H9 (cell line): Measurements from ENCODE around the gene PHC3. TPM values are rescaled to one million over a fixed set of nuclear protein-coding genes. Genes with fewer than 3 reads are reported as not detected.
A peak's percentile ranks its signal among the peaks of the same experiment; 100 is the strongest.

Experiments used
- DNase-seq: peaks from one replicate; pipeline ENCODE4 v3.0.0-alpha.2; 2017
- H2AFZ ChIP-seq: one replicate; pipeline ENCODE4 v1.6.1; 2013; ENCODE audit warnings: mild to moderate bottlenecking, low read length, control low read depth, moderate library complexity
- H2AK5ac ChIP-seq: 2 replicates; pipeline ENCODE4 v1.6.1; 2013; ENCODE audit warnings: low read length, control low read depth, mixed read lengths; ENCODE audit not compliant: insufficient read length
- H2BK120ac ChIP-seq: one replicate; pipeline ENCODE4 v1.6.1; 2013; ENCODE audit warnings: low read depth, mild to moderate bottlenecking, low read length, control low read depth, inconsistent platforms; ENCODE audit not compliant: poor library complexity, severe bottlenecking
- H2BK12ac ChIP-seq: 2 replicates; pipeline ENCODE4 v1.6.1; 2013; ENCODE audit warnings: low read length, control low read depth, mixed read lengths, low read depth; ENCODE audit not compliant: insufficient read length
- H2BK15ac ChIP-seq: 2 replicates; pipeline ENCODE4 v1.6.1; 2013; ENCODE audit warnings: low read depth, low read length, control low read depth
- H2BK20ac ChIP-seq: one replicate; pipeline ENCODE4 v1.6.1; 2013; ENCODE audit warnings: low read depth, mild to moderate bottlenecking, low read length, control low read depth, inconsistent platforms; ENCODE audit not compliant: poor library complexity, severe bottlenecking
- H2BK5ac ChIP-seq: 2 replicates; pipeline ENCODE4 v1.6.1; 2013; ENCODE audit warnings: low read length, control low read depth, mixed read lengths; ENCODE audit not compliant: insufficient read length
- H3K14ac ChIP-seq: 2 replicates; pipeline ENCODE4 v1.6.1; 2013; ENCODE audit warnings: low read length, control low read depth; ENCODE audit not compliant: insufficient read depth
- H3K18ac ChIP-seq: 2 replicates; pipeline ENCODE4 v1.6.1; 2013; ENCODE audit warnings: low read depth, mild to moderate bottlenecking, mixed read lengths, low read length, control low read depth; ENCODE audit not compliant: insufficient read length
- H3K23ac ChIP-seq: 2 replicates; pipeline ENCODE4 v1.6.1; 2013; ENCODE audit warnings: low read length, control low read depth, mixed read lengths, low read depth; ENCODE audit not compliant: insufficient read length
- H3K23me2 ChIP-seq: 2 replicates; pipeline ENCODE4 v1.6.1; 2013; ENCODE audit warnings: low read depth, mild to moderate bottlenecking, mixed read lengths, low read length, control low read depth; ENCODE audit not compliant: insufficient read length, poor library complexity, severe bottlenecking
- H3K27ac ChIP-seq: 2 replicates; pipeline ENCODE4 v1.5.1; 2013; ENCODE audit warnings: low read length, control low read depth, mixed read lengths, low read depth; ENCODE audit not compliant: insufficient read length
- H3K27me3 ChIP-seq: 2 replicates; pipeline ENCODE4 v1.6.1; 2013; ENCODE audit warnings: low read length, control low read depth, inconsistent platforms; ENCODE audit not compliant: insufficient read depth
- H3K4ac ChIP-seq: 2 replicates; pipeline ENCODE4 v1.6.1; 2013; ENCODE audit warnings: low read depth, mild to moderate bottlenecking, control low read depth, inconsistent platforms, low read length, moderate library complexity
- H3K4me1 ChIP-seq: 2 replicates; pipeline ENCODE4 v1.6.1; 2013; ENCODE audit warnings: low read length, control low read depth, inconsistent platforms; ENCODE audit not compliant: insufficient read depth
- H3K4me2 ChIP-seq: 2 replicates; pipeline ENCODE4 v1.6.1; 2013; ENCODE audit warnings: low read length, control low read depth, mixed read lengths; ENCODE audit not compliant: insufficient read length, insufficient read depth
- H3K56ac ChIP-seq: 2 replicates; pipeline ENCODE4 v1.6.1; 2013; ENCODE audit warnings: low read depth, mild to moderate bottlenecking, mixed read lengths, low read length, control low read depth; ENCODE audit not compliant: insufficient read length
- H3K79me1 ChIP-seq: 2 replicates; pipeline ENCODE4 v1.6.1; 2013; ENCODE audit warnings: low read depth, mild to moderate bottlenecking, moderate library complexity, low read length, control low read depth, inconsistent platforms; ENCODE audit not compliant: insufficient read depth, poor library complexity, severe bottlenecking
- H3K79me2 ChIP-seq: 2 replicates; pipeline ENCODE4 v1.6.1; 2013; ENCODE audit warnings: low read length, control low read depth, inconsistent platforms; ENCODE audit not compliant: insufficient read depth
- H3K9ac ChIP-seq: 2 replicates; pipeline ENCODE4 v1.6.1; 2013; ENCODE audit warnings: low read length, control low read depth, mixed read lengths; ENCODE audit not compliant: insufficient read length; ENCODE audit errors: extremely low read depth
- H3K9me3 ChIP-seq: one replicate; pipeline ENCODE4 v1.6.1; 2013; ENCODE audit warnings: low read depth, low read length, inconsistent platforms; ENCODE audit not compliant: control insufficient read depth
- H3T11ph ChIP-seq: one replicate; pipeline ENCODE4 v1.6.1; 2013; ENCODE audit warnings: mild to moderate bottlenecking, low read length, control low read depth, inconsistent platforms
- H4K20me1 ChIP-seq: one replicate; pipeline ENCODE4 v1.6.1; 2013; ENCODE audit not compliant: control insufficient read depth, insufficient read length, insufficient read depth
- H4K5ac ChIP-seq: 2 replicates; pipeline ENCODE4 v1.6.1; 2013; ENCODE audit warnings: low read depth, mild to moderate bottlenecking, mixed read lengths, low read length, control low read depth; ENCODE audit not compliant: insufficient read length
- H4K8ac ChIP-seq: replicated peaks from 2 replicates; pipeline ENCODE4 v1.6.1; 2013; ENCODE audit warnings: low read length, control low read depth, mixed read lengths, low read depth; ENCODE audit not compliant: insufficient read length
- H4K91ac ChIP-seq: 2 replicates; pipeline ENCODE4 v1.6.1; 2013; ENCODE audit warnings: low read depth, mild to moderate bottlenecking, moderate library complexity, mixed read lengths, low read length, control low read depth; ENCODE audit not compliant: insufficient read length
- H3K27ac Mint-ChIP-seq, 3 experiments: 2 replicates in 2 of 3; 3 replicates in 1 of 3; pipeline ENCODE4 v1.8.0; 2020 to 2021; ENCODE audit warnings: mixed read lengths in 3 of 3, mild to moderate bottlenecking in 1 of 3, moderate library complexity in 1 of 3
- H3K27me3 Mint-ChIP-seq: 2 replicates; pipeline ENCODE4 v1.8.0; 2021; ENCODE audit warnings: low read depth, mild to moderate bottlenecking, moderate library complexity, mixed read lengths
- H3K36me3 Mint-ChIP-seq, 3 experiments: 2 replicates in 2 of 3; 3 replicates in 1 of 3; pipeline ENCODE4 v1.8.0; 2020 to 2021; ENCODE audit warnings: low read depth in 3 of 3, mixed read lengths in 3 of 3; ENCODE audit not compliant: insufficient read depth in 1 of 3
- H3K4me1 Mint-ChIP-seq, 2 experiments: 2 replicates each; pipeline ENCODE4 v1.8.0; 2020; ENCODE audit warnings: mixed read lengths in 2 of 2
- H3K4me3 Mint-ChIP-seq, 2 experiments: 2 replicates in 1 of 2; 3 replicates in 1 of 2; pipeline ENCODE4 v1.8.0; 2020 to 2021; ENCODE audit warnings: mild to moderate bottlenecking in 2 of 2, mixed read lengths in 2 of 2, moderate library complexity in 1 of 2
- H3K9me3 Mint-ChIP-seq, 2 experiments: 2 replicates in 1 of 2; 3 replicates in 1 of 2; pipeline ENCODE4 v1.8.0; 2020; ENCODE audit warnings: mild to moderate bottlenecking in 2 of 2, mixed read lengths in 2 of 2, moderate library complexity in 1 of 2
- WGBS: extraction: QIAGEN DNeasy Blood & Tissue Kit; methylation state at CpG from one replicate; pipeline ENCODE4 v1.1.7; 2013; ENCODE audit warnings: missing lambda C conversion rate, low lambda C conversion rate, mixed read lengths; ENCODE audit not compliant: insufficient read length; ENCODE audit errors: extremely low coverage; 5-methylcytosine and 5-hydroxymethylcytosine counted together
- total RNA-seq: library from RNA; stranded (reverse); gene quantifications from 2 replicates; pipeline ENCODE4 v1.2.1, GENCODE V29; 2021
- TF ChIP-seq, protein P1 (sequence below): fragments of 200-600 bp; sonication (generic); conservative IDR thresholded peaks from 3 replicates; pipeline ENCODE4 v1.8.0; 2021; ENCODE audit warnings: antibody characterized with exemption, mild to moderate bottlenecking

The PHC3 gene
- total RNA-seq, 1 experiment from 2014 or later, result 26.4 TPM

DNA sequence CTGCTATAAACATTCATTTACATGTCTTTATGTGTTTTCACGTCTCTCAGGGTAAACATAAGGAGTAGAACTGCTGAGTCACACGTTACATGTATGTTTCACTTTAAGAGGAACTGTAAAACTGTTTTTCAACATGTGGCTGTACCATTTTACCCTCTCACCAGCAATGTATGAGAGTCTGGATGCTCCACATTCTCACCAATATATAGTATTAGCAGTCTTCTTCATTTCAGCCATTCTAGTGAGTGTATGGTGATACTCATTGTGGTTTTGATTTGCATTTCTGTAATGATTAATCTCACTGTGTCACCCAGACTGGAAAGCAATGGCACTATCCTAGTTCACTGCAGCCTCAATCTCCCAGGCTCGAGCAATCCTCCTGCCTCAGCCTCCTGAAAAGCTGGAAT is 37.1 kb downstream of the PHC3 start:
- no peak overlapping the region for H2BK20ac ChIP-seq
- Mint-ChIP-seq H3K4me3 (no peak overlapping the region), H3K4me1 (no peaks in the 10 kb centered on the region), H3K9me3 (no peaks in the 10 kb centered on the region), H3K27me3 (no peaks in the 10 kb centered on the region), H3K27ac (peak overlapping the region in 1 of 3 experiments; percentile 73; a peak in 1 of 7 replicates), H3K36me3 (peaks cover 2 to 17% (median 9%) of the 10 kb centered on the region in 3 experiments; a peak in 5 of 7 replicates)
- H3K27ac ChIP-seq, result no peak overlapping the region
- H3K79me1 ChIP-seq, result peaks cover 3% of the 10 kb centered on the region
- H3K27me3 ChIP-seq, result no peaks in the 10 kb centered on the region
- DNase-seq, result no peak
- H3K79me2 ChIP-seq, result 0 out of 2 replicates have a peak, but pooled peaks cover 1% of the 10 kb centered on the region
- no peak overlapping the region for H4K8ac ChIP-seq
- H3K4me2 ChIP-seq, result no peak overlapping the region
- no peak overlapping the region for H2BK5ac ChIP-seq
- H2BK120ac ChIP-seq, result no peak overlapping the region
- no CpG with 5 or more reads among the region's 3 CpGs for WGBS
- no peak overlapping the region for H3K56ac ChIP-seq
- no peak overlapping the region for H3K23ac ChIP-seq
- no peak overlapping the region for H4K91ac ChIP-seq
- H4K5ac ChIP-seq, result no peak overlapping the region
- no peaks in the 10 kb centered on the region for H4K20me1 ChIP-seq
- H3K18ac ChIP-seq, result no peak overlapping the region
- no peak overlapping the region for H3K4ac ChIP-seq
- H2AFZ ChIP-seq, result no peak overlapping the region
- no peaks in the 10 kb centered on the region for H3K9me3 ChIP-seq
- H3K4me1 ChIP-seq, result no peaks in the 10 kb centered on the region
- no peak overlapping the region for H3K9ac ChIP-seq
- H2BK15ac ChIP-seq, result no peak overlapping the region
- no peak overlapping the region for H2BK12ac ChIP-seq
- no peaks in the 10 kb centered on the region for H3K23me2 ChIP-seq
- H3T11ph ChIP-seq, result no peak overlapping the region
- H2AK5ac ChIP-seq, result no peak overlapping the region
- TF ChIP-seq, protein P1, sequence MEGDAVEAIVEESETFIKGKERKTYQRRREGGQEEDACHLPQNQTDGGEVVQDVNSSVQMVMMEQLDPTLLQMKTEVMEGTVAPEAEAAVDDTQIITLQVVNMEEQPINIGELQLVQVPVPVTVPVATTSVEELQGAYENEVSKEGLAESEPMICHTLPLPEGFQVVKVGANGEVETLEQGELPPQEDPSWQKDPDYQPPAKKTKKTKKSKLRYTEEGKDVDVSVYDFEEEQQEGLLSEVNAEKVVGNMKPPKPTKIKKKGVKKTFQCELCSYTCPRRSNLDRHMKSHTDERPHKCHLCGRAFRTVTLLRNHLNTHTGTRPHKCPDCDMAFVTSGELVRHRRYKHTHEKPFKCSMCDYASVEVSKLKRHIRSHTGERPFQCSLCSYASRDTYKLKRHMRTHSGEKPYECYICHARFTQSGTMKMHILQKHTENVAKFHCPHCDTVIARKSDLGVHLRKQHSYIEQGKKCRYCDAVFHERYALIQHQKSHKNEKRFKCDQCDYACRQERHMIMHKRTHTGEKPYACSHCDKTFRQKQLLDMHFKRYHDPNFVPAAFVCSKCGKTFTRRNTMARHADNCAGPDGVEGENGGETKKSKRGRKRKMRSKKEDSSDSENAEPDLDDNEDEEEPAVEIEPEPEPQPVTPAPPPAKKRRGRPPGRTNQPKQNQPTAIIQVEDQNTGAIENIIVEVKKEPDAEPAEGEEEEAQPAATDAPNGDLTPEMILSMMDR, result no peak
- no peak overlapping the region for H3K14ac ChIP-seq
